GM19452 (cell line): ENCODE data around the gene SP140L.
A peak's percentile ranks its signal among the peaks of the same experiment; 100 is the strongest.
"Not testable (repeated sequence)": the region's sequence is repeated elsewhere in the genome, so short reads cannot be mapped to it uniquely, and the experiment has no call there.

ENCODE experiments used
- ATAC-seq: cut with Tn5 transposase; IDR thresholded peaks from one replicate; pipeline ENCODE4 v1.9.1; 2021; ENCODE audit not compliant: unreplicated experiment

SP140L gene

GRCh38 chr2:230417436-230417835 lies 90.4 kb downstream of the SP140L start:
- no peak for ATAC-seq

GRCh38 chr2:230418341-230419016 lies 91.5 kb downstream of the SP140L start:
- no peak for ATAC-seq

DNA sequence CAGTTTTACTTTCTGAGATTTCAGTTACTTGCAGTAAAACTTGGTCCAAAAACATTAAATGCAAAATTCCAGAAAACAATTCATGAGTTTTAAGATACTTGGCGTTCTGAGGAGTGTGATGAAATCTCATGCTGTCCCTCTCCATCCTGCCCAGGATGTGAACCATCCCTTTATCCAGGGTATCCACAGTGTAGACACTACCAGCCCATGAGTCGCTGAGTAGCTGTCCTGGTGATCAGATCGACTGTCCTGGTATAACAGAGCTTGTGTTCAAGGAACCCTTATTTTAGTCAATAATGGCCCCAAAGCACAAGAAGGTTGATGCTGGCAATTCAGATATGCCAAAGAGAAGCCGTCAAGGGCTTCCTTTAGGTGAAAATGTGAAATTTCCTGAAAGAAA lies 92.2 kb downstream of the SP140L start:
- ATAC-seq = no peak

DNA sequence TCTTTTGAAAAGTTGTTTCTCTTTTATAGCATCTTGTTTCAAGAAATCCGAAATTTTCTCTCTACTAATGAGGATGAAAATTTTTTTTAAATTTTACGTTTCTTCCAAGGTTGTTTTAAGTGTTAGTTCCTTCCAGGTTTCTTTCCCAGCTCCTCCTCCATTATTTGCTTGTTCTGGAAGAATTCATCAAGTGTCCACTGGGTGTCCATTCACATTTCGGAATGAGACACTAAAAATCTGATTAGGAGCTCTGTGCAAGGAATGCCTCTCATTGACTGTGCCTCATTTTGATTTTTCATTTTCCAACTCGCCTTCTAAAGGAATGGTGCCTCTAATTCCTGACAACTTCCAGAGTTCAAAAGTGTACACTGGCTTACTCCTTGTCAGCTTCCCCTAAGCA lies 95.2 kb downstream of the SP140L start:
- ATAC-seq = no peak

- ATAC-seq = no peak
Observed at GRCh38 chr2:230423851-230424458, 97.0 kb downstream of the SP140L start.

- no peak for ATAC-seq
Observed at GRCh38 chr2:230425377-230425776, 98.4 kb downstream of the SP140L start.

DNA sequence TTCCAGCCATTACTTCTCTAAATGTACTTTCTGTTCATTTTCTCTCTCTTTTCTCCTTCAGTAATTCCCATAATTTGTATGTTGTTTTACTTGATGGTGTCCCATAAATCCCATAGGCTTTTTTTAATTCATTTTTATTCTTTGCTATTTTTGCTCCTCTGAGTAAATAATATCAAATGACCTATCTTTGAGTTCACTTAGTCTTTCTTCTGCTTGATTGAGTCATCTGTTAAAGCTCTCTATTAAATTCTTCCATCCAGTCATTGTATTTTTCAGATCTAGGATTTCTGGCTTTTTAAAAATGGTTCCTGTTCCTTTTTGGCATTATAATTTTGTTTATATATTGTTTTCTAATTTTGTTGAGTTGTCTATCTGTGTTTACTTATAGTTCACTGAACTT lies 102.5 kb downstream of the SP140L start:
- ATAC-seq = no peak

DNA sequence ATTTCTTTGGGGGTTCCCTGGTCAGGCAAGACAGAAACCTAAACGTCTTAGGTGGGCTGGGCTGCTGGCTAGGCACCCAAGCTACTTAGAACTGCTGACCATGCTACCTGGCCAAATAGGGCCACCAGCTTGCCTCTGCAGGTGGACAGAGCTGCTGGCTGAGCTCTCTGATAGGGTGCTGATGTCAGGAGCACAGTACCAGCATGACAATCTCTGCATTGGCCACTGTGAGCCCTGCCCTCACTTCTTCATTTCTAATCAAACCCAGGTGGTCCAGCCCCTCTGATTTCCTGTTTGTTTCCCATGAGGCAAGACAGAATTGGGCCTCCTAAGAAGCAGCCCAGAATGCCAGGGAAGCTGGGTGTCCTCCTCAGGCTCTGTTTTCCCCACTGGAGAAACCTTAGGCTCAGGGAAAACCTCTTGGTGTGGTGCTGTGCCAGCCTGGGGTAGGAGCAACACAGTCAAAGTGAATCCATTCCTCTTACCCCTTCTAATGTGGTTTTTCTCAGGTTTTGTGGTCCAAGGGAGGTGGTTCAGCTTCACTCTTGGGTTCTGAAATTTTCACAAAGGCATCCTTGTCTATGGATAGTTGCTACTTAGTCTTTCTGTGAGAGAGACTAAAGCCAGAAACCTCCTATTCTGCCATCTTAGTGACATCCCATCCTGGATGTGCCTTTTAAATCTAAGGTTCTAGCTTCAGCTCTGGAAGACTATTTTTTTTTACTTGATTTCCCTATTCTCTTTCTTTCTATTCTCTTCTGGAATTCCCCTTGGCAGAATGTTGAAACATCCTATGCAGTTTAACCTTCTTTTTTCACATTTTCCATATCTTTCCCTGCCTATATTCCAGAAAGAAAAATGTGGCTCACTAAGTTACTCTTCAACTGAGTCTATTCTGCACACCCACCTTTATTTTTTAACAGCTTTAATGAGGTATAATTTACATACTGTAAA lies 104.2 kb downstream of the SP140L start:
- ATAC-seq = no peak

DNA sequence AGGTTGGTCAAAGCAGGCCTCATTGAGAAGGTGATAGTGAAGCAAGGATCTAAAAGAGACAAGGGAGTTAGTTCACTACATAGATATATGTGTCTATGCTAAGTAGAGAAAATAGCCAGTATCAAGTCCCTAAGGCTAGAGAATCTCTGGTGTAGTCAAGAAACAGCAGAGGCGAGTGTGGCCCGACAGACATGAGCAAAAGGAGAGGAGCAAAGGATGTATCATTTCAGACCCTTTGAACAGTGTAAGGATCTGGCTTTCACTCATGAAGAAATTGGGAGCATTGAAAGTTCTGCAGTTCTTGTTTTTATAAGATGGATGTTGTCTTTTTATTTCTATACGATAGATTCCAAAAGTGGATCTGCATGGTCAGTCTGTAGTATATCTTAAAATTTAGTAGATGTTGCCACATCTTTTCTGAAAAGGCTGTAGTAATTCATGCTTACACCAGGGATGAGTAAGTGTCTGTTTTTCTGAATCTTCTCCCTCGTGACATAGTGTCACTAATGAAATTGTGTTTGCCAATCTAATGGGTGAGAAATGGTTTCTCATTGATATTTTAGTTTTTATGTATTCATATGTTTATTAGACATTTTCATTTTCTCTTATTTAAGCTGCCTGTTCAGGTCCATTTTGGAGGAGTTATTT lies 107.8 kb downstream of the SP140L start:
- no peak for ATAC-seq

DNA sequence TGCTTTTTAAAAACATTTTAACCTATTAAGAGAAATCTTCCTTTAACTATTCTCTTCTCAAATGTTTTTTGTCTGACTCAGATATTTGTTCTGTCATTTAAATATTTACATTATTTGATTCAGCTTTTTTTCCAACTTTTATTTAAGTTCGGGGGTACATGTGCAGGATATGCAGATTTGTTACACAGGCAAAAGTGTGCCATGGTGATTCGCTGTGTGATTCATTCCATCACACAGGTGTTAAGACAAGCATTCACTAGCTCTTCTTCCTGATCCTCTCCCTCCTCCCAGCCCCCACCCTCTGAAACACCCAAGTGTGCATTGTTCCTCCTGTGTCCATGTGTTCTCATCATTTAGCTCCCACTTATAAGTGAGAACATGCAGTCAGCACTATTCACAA lies 108.4 kb downstream of the SP140L start:
- ATAC-seq = no peak

DNA sequence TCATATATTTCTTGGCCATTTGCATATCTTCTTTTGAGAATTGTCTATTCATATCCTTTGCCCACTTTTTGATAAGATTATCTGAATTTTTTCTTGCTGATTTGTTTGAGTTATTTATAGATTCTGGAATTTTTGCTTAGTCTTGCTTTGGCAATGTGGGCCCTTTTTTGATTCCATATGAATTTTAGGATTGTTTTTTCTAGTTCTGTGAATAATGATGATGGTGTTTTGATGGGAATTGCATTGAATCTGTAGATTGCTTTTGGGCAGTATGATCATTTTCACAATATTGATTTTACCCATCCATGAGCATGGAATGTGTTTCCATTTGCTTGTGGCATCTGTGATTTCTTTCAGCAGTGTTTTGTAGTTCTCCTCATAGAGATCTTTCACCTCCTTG lies 112.1 kb downstream of the SP140L start:
- ATAC-seq = not testable (repeated sequence)

- peak; percentile 47 for ATAC-seq
Observed at GRCh38 chr2:230439590-230439989, 112.6 kb downstream of the SP140L start.

- ATAC-seq = peak; percentile 64
Observed at GRCh38 chr2:230441227-230441897, 114.4 kb downstream of the SP140L start.

DNA sequence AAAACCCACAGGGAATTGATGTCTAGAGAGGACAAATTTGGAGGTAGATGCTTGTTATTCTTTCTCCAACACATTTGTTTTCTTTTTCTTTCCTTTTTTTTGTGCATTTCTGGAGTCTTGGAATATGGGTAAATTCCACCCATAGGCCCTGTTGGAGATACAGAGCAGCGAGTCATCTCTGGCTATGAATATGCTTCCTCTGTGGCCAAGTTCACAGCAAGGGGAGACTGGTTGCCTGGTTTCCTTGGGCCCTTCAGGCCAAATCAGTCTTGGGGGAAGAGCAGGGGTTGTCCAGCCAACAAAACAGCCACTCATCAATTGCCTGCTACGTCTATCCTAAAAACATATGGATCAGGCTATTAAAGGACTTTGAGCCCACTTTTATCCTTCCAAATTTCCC lies 116.5 kb downstream of the SP140L start:
- no peak for ATAC-seq

DNA sequence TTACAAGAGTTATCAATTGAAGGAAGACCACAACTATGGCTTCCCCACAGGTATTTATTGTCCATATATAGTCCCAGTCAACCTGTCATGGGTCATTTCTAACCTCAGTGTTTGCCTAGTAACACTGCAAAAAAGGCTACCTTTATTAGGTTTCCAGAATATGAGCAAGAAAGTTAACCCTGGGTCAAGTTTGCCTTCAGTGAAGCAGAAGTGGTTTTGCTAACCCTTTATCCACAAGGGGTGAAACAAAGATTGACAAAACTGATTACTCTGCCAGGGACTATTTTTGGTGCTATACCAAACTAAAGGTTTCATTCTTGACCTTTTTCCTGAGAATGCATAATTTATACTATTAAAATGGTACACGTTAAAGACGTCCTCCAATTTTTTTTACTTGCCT lies 117.8 kb downstream of the SP140L start:
- no peak for ATAC-seq

GRCh38 chr2:230447036-230447435 lies 120.0 kb downstream of the SP140L start:
- ATAC-seq = no peak

DNA sequence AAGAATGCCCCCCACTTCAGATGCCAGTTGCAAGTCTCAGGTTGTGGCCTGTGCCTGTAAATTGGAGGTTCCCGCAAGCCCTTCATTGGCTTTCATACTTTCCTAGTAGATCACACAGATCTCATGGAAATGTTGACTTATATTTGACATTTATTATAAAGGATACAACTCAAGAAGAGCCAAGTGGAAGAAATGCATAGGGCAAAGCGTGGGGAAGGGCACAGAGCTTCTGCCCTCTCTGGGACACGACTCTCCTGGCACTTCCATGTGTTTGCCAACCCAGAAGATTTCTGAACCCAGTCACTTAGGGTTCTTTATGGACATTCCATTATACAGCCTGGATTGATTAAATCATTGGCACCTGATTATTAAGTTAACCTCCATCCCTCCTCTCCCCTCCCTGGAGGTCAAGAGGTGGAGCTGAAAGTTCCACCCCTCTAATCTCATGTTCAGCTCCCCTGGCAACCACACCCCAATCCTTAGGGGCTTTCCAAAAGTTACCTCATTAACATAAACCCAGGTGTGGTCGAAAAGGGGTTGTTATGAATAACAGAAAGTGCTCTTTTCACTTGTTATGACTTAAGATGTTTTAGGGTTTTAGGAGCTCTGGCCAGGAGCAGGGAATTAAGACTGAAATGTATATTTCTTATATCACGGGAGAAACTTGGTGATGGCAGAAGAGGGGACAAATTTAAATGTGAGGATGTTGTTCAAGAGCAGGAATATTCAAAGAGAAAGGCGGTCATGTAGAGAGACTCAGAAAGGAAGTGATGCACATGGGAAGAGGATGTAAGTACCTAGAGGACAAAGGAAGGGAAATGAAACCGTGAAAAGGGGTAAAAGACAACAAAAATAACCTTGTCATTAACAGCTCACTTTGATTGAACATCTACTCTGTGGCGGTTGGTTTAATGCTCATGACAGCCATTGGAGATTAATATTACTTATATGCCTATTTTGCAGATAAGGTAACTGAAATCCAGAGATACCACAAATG lies 120.8 kb downstream of the SP140L start:
- ATAC-seq = peak; percentile 83

DNA sequence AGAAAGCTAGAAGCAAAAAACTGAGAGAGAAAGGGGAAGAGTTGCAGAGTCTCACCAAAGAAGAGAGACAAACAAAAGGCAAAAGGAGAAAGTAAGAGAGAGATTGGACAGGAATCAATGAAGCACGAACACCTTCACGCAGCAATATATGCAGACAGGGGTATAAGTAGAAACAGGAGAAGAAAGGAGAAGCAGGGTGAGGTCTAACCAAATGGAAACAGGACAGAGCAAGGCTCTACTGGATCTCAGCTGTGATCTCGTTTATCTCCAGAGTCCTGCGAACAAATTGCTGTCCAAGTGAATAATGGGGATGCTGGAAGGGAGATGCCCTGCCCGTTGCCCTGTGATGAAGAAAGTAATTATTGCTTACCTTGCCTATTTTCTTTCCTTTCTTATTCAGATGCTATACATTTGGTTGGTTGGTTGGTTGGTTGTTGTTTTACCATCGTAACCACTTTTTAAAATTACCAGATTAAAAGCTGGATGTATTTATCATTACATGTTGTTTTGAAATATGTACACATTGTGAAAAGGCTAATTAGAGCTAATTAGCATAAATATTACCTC lies 123.0 kb downstream of the SP140L start:
- ATAC-seq = no peak

GRCh38 chr2:230453006-230453405 lies 126.0 kb downstream of the SP140L start:
- no peak for ATAC-seq
